UCSD-AML1 (cell line): ENCODE measurements around the gene TMED8.
"Not testable (repeated sequence)": the region's sequence is repeated elsewhere in the genome, so short reads cannot be mapped to it uniquely, and the experiment has no call there.

Experiments used
- DNase-seq: peaks from one replicate; lab custom pipeline; 2025; ENCODE audit not compliant: unreplicated experiment; lab: John Stamatoyannopoulos, UW

TMED8 gene

DNA sequence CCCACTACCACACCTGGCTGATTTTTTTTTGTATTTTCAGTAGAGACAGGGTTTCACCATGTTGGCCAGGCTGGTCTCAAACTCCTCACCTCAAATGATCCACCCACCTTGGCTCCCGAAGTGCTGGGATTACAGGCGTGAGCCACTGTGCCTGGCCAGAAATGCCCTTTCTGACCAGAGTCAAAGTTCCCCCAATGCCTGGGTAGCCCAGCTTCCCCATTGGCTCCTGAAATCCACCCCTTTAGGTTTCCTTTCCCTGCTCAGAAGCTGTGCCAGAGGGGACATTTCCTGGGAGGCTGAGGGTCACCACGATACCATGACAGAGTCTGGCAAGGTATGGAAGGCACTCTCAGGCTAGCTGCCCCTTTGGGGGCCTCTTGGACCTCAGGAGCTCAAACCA, 52.6 kb downstream of the TMED8 start:
- no peak for DNase-seq

DNA sequence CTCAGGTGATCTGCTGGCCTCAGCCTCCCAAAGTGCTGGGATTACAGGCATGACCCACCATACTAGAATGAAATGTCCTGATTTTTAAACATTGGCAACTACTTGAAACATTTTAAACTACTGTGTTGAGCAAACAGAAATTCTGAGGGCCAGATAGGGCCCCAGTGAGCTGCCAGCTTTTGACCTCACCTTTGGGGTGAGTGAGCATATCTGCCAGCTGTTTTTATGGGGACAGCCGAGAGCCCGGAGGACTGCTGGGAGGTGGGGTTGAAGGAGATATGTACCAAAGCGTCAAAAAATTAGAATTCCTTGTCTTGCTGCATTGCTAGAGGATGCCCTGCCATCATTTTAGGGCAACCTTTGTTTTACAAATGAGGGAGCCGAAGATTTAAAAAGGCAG, 53.3 kb downstream of the TMED8 start:
- no peak for DNase-seq

DNA sequence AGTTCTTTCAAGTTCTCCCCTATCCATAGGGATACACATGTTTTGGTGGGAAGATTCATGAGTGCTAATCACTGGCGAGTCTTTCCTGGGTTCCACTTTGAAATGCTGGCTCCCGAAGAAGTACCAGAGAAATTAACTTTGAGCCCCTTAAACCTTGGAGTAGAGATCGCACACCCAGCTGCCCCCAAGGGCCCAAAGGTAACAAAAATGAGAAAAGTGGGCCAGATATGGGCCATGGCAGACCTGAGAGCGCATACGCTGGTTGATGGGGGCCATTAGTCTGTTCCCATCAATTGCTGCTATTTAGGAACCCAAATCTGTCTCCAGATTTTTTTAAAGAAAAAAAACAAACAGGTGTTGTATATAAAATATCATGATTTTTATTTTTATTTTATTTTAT, 53.9 kb downstream of the TMED8 start:
- no peak for DNase-seq

DNA sequence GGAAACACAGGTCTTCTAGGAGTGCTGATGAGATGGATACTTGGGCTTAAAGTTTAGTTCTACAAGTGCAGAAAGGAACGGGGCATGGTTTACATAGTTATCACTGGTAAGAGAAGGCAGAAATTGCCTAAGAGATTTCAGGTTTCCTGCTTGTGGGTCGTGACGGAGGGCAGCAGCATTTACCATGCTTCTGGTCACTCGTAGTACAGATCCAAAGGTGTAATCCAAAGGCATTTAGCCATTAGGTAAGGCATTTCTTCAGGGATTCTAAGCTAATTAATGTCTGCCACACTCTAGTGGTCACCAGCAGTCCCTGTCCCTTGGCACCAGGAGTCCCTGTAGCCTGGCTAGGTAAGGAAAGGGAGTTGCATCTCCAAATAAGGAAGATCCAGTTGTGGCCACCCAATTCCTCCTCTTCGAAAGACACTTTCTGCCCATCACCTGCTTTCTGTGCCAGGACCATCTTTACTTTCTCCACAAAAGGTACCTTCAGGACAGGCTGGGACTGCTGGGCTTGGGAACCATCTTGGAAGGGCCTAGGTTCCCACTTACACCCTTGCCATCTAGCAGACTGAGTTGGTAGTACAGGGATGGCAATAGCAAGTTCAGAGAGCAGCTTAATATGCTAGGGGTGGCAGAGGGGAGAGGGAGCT, 54.5 kb downstream of the TMED8 start:
- DNase-seq = no peak

DNA sequence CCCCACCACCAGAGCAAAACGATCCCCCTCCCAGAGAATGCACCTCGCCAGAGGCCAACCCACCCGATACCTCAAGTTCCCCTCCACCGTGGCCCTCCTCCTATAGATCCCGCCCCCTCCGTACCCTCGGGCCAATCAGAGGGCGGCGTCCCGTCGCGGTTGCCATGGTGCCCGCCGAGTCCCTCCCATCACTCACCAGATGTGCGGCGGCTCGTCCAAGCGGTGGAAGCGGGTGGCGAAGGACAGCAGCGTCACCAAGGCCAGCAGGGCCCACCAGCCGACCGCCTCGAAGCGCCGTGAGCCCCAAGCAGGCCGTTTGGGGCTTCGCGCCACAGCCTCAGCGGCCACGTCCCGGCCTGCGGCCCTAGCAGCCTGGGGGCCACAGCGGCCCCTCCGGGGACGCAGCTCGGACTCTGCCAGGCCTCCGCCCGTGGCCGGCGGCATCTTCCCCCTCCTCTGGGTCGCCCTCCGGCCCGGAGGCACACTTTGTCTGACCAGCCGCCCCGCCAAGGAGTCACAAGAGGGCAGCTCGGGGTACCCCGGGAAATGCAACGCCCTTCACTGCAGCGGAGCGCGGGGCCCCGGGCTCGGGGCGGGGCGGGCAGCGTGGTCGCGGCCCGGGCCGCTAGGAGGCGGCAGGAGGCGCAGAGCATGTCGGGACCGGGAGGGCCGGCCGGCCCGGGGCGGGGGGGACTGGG, 56.5 kb downstream of the TMED8 start, which contains the start of gene POMT2:
Gene POMT2 (minus strand): TSS at position 646 of the 698 bp plus-strand sequence. CDS start 202 bp downstream, at position 444.
- peak; percentile 90 for DNase-seq

DNA sequence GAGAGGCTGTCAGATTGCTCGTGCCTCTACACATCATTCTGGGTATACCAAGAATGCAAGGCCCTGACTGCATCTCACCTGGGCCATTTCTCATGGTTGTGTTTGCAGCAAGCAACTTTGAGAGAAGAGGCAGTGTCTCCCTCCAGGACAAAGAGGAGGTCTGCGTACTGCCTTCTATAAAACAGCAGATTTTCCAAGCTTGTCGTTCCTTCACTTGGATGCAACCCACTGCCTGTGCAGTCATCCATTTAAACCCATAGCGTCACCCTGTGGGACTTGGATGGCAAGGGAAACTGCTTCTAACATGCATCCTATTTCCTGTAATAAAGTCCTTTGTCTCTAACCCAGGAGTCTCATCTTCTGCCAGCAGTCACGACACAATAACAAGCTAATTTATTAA, 57.5 kb downstream of the TMED8 start:
- no peak for DNase-seq

DNA sequence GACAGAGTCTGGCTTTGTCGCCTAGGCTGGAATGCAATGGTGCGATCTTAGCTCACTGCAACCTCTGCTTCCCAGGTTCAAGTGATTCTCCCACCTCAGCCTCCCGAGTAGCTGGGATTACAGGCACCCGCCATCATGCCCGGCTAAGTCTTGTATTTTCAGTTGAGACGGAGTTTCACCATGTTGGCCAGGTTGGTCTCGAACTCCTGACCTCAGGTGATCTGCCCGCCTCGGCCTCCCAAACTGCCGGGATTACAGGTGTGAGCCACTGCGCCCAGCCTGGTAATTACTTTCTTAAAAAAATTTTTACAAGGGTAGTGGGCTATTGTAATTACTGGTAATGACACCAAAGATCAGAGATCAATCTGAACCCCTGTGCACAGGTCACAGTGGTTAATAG, 58.1 kb downstream of the TMED8 start:
- not testable (repeated sequence) for DNase-seq

DNA sequence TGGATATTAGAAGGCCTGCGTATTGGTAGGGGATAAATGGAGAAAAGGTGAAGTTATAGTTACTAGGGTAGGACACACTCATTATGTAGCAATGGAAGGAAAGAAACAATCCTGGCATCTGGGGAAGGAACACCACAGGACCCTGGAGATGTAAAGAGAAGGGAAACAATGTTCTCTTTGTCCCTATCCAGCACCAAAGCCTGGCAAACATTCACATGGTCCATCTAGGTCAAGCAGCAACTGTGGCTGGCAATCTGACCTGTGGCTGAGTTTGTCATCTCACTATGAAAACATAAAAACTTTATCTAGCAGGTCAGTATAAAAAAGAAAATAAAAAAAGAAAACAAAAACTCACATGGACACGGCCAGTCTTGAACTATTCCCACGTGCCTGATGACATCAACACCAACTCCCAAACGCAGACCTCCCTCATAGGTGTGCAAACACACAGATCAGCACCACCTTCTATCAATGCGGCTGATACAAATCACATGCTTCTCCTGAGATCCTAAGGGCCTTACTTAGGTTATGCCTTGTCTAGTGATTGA, 58.8 kb downstream of the TMED8 start:
- DNase-seq = no peak

DNA sequence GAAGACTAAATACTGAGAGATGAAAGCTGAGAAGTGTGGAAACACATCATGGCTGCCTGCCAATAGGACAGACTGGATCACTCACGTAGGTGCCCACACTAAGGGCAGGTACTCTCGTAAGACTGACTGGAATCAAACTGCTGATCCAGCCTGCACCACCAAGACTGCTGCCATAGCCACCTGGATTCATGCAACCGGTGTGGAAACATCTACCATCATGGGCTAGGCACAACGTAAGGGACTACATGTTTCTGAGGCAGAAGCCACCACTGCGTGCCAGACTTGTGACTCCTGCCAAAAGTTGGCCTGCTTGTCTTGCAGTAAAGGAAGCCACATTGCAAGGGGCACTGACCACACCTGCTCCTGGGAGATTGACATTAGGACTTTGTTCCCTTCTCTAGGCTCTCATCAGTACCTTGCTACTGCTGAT, 60.0 kb downstream of the TMED8 start:
- DNase-seq = no peak

DNA sequence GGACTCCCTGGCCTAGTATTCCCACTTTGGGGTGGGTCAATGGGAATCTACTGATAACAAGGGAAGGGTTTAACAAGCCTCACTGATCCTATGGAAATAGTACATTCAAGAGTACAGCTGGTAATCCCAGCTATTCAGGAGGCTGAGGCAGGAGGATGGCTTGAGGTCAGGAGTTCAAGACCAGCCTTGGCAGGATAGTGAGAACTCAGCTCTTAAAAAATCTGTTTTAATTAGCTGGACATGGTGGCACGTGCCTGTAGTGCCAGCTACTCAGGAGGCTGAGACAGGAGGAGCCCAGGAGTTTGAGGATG, 60.7 kb downstream of the TMED8 start:
- DNase-seq = no peak

DNA sequence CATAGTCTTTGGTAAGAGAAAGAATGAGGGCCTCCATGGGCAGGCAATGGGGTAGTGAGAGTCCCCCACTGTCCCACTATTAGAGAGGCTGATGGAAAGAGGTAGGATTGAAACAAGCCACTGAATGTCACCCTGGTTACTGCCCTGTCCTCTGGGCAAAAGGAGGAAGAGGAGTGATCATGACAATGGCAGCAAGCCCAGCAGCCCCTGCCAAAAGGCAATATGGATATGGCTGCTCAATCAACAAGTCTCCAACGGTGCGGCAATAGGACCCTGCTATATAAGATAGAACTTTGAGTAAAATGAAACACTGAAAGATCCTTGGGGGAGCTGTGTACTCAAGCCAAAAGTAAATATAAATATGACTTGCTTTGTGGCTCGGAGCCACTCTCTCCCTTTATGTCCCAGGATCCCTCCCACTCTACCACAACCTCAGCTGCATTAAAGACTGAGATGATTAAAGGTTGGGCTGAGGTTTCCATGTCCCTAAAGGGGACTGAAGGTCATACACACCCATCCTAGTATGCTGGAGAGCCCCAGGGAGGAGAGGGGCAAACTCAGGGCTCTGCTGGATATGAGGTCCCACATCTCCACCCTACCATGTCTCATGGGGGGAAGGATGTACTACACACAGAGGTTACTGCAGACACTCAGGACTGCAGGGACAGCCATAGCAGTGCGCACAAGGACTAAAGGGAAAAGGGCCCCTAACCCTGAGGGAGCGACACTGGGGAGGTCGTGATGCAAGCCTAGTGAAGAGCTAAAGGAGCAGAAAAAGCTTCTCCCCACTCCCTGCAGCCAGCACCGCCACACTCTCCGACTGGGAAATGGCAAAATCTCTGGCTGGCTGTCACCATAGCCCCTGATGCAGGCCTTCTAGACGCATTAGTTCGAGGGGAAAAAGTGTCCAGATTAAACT, 62.1 kb downstream of the TMED8 start:
- DNase-seq = no peak

DNA sequence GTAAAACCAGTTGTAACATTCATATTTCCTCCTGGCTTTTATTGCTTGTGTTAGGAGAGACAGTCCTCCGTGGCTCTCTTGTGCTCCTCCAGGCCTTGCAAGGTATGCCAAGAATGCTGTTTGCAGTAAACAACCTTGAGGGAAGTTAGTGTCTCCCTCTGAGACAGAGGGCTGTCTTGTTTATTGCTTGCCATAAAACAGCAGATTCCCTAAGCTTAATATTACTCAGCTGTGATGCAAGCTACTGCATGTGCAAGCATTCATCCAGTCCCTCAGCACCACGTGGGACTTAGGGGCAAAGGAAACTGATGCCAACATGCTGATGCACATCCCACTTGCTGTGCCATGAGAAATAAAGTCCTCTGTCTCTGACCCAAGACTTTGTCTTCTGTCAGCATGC, 62.9 kb downstream of the TMED8 start:
- no peak for DNase-seq

DNA sequence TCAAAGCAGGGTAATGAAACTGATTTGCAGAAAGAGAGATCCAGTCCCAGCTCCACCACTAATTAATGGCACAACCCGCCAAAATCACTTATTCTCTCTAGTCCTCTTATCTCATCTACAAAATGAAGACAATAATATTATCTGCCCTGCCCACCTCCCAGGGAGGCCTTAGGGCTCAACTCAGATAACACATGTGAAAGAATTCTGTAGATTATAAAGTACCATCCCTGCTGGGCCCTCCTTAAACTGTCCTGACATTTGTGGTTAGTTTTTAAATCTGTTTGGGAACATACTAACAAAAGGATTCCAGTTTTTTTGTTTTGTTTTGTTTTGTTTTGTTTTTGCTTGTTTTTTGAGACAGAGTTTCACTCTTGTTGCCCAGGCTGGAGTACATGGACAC, 63.5 kb downstream of the TMED8 start:
- no peak for DNase-seq

DNA sequence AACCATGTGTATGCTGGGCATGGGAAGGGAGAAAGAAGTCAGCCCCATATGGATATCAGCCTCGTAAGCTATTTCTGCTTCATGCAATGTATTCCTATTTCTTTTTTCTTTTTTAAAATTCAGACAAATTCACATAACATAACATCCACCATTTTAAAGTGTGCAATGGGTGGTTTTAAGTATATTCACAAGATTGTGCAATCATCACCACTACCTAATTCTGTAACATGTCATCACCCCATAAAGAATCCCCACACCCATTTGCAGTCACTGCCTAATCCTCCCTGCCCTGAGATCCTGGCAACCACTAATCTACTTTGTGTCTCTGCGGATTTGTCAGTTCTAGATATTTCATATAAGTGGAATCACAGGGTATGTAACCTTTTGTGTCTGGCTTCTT, 65.7 kb downstream of the TMED8 start:
- no peak for DNase-seq

DNA sequence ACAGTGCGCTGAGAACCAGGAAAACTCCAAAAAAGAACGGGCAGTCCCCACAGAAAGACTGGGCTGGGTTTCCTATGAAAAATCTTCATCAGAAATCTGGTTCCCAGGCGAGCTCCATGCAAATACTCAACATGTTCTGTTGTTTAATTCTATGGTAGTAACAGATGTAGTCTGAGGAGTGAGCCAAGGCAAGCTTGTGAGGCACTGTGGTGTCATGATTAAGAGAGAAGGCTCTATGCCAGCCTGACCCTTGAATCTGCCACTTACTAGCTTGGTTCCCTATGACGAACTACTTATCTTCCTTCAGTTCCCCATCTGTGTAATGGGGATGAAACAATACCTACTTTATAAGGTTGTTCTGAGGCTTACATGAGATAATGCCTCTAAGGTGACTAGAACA, 66.9 kb downstream of the TMED8 start:
- no peak for DNase-seq

DNA sequence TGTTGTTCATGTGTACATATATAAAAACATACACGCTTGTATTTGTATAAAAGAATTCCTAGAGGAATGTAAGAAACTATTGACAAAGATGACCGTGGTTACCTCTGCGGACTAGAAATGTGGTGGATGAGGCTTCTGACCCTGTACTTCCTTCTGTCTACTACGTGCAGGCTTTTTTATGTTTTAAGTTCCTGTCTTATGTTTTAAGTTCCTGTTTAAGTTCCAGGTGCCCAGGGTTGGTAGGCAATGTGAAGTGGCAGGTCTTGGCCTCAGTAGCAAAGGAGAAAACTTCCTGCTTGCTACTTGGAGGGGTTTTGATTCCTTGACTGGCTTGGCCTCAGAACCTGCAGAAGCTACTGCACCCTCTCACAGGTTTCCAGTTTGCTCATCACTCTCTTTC, 67.8 kb downstream of the TMED8 start:
- no peak for DNase-seq

DNA sequence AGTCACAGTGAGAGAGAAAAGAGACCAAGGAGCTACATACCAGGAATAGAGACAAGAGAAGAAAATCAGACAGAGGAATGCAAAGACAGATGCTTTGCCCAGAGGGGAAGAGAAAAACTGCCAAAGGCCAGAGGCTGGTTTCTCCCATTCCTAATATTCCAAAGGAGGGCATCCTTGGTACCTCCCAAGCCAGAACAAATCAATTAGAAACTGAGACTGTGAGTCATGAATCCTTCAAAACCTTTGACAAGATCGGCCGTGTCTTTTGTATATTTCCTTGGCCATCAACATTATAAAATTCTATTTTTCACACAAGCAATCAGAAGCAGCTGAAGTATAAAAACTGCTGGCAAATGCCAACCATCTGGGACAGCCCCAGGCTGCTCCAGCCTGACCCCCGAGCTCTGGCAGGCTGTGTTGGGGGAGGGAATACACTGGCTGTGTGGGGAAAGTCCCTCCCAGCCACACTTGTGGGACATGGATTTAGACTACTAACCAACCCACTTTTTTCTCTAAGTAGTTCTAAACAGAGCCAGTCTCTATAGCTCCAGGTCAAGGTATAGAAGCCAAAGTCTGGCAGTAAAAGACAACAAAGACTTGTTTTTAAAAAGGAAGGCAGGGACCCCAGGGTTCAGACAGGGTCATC, 69.9 kb downstream of the TMED8 start:
- DNase-seq = no peak

DNA sequence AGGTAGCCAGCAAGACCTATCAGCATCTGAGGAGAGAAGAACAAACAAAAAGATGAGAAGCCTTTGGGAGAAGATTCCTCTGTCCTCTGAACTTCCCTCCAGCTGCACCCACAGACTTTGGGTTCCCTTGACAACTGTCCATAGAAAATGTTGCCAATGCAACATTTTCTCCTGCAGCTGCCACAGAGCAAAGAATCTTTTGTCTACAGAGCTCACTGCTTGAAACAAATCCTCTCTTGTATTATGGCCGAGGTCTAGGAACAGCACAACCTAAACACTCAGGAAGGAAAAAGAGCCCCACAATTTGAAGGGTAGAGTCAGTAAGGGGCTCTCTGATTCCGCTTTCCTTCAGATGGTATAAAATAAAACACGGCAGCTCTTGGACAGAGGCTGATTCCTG, 70.5 kb downstream of the TMED8 start:
- no peak for DNase-seq

DNA sequence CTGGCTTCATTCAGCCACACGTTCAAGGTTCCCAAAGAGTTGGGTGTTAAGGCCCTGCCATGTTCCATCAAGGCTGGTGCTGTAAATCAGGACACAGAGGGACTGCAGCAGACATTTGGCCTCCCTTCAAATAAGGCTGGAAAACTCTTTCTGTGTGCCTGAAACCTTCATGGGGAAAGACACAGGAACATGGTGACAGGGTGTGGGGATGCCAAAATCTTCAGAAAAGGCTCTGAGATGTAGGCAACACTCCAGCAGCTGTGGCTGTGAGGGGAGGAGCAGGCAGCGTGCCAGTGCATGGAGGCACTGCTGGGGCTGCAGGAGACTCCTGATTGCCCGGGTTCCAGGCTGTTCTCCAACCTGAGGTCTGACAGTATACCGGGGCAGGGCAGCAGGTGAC, 71.2 kb downstream of the TMED8 start:
- no peak for DNase-seq

DNA sequence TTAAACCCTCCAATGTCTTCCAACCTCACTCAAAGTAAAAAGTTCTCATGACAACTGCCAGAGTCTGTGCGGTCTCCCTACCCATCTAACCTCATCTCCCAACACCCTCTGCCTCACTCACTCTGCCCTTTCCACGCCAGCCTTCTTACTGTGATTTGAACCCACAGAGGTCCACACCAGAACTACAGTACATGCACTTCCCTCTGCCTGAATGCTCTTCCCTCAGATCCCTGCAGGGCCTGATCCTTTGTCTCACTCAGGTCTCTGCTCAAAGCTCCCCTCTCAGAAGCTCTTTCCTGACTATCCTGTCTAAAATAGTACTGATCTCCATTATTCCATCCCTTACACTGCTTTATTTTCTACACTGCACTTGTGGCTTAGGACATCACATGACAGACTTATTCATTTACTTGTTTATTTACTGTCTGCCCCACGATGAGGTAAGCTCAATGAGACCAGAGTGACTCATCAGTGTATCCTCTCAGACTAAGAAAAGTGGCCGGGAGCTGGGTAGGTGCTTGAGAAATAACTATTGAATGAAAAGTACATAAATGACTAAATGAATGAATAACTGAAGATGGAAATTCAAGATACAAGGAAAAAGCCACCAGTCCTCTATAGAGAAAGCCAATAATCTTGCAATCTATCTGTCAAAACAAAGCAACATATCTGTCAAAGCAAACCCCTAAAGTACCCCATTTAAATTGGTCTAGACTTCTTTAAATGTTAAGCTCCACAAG, 73.3 kb downstream of the TMED8 start:
- DNase-seq = no peak

DNA sequence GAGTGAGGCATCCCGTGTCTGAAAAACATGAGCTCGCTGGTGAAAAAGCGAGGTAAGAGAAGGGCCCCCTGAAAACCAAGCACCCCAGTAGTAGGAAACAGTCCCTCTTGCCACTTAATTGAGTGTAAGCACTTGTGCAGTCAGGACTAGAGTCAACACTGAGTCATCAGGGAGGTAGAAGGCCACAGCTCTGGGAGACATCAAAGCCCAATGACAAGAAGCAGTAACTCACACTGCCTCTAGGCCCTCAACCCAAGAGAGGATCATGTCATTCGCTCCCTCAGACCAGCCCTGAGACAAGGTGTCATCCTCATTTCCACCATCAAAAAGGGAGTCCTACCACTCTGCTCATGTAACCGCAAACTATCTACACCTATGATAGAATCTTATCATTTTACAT, 74.0 kb downstream of the TMED8 start:
- DNase-seq = no peak
